ENCODE results near the gene ATP10A. TPM values are rescaled to one million over a fixed set of nuclear protein-coding genes. Genes with fewer than 3 reads are reported as not detected.

ATP10A gene
- total RNA-seq, 1 donor = 9.7 TPM

DNA sequence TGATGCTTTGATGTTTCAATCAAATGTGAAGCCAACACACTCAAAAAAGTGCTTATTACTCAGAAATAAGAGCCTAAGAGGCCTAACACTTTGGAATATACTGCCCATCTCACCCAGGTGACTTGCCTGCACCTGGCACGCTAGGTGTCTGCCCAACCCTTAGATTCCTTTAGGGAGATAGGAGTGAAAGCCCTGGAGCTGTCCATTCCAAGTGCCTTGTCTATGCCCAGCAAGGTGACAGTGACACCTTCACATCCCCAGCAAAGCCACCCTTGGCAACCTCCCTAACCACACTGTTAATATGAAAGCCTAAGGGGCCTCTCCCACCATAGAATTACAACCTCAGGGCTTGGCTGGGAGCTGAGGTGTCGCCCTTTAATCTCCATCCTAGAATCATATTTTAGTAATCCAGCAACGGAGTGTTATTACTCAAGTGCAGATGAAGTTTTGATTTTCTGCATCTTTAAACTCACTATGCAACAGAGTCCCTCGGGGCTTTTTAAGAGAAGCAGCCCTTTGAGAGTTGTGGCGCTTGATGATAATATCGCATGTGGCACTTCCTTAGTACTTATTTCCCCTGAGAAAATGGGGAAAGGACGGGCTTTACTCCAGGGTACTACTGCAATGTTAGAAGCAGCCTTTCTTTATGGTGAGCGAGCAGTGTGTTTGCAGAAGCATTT is 24.8 kb downstream of the ATP10A start:
- DNase-seq (ENCODE audit: low read depth in 2 of 3, low spot score in 2 of 3) = no peak

- DNase-seq (ENCODE audit: low read depth in 2 of 3, low spot score in 2 of 3) = no peak
Observed at GRCh38 chr15:25832158-25832557, 31.0 kb downstream of the ATP10A start.

- DNase-seq (ENCODE audit: low read depth in 2 of 3, low spot score in 2 of 3) = no peak
Observed at GRCh38 chr15:25830844-25831451, 32.2 kb downstream of the ATP10A start.

DNA sequence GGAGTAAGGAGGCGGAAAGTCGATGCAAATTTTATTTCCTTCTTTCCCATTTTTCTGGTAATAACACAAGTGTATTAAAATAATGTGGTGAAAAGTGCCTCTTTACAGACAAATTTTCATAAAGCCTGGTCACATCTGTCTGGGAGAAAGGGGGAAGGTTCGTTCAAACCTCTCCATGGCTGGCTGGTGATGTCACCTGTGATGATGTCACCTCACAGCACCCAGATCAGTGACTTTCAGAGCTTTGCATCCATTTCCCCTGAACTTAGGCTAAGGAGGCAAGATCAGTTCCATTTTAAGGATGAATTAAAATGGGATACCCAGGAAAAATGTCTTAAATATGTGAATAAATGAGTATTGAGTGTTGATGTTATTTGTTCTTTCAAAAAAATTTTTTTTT is 34.1 kb downstream of the ATP10A start:
- DNase-seq (ENCODE audit: low read depth in 2 of 3, low spot score in 2 of 3) = no peak

DNA sequence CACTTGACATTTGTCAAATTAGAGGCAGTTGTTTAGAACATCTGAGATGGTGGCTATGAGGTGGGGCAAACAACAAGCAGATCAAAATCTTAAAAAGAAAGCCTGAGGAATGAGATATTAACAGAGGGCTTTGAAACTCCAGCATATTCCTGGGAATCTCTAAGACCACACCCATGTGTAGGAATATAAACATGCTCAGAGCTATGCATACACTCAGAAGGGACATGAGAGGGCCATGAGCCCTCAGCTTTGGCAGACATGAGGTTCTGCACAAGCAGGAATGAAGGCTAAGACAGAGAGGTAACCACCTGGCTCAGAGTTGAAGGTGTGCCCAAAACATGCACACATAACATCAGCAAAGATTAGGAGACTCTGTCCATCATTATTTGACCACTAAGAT is 37.9 kb downstream of the ATP10A start:
- no peak for DNase-seq (ENCODE audit: low read depth in 2 of 3, low spot score in 2 of 3)

DNA sequence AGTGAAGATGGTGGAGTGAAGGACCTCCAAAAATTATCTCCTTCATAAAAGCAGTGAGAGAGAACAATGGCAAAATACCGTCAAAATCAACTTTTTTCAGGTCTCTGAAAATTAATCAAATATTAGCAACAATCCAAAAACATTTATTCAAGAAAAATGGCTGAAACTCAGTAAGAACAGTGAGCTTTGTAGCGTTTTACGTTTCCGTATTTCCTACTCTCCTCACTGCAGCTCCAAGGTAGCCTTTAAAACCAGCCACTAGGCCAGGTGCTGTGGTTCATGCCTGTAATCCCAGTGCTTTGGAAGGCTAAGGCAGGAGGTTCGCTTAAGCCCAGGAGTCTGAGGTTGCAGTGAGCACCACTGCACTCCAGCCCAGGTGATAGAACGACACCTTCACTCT is 38.5 kb downstream of the ATP10A start:
- DNase-seq (ENCODE audit: low read depth in 2 of 3, low spot score in 2 of 3) = no peak

GRCh38 chr15:25812845-25813244 is 50.3 kb downstream of the ATP10A start:
- no peak for DNase-seq (ENCODE audit: low read depth in 2 of 3, low spot score in 2 of 3)

DNA sequence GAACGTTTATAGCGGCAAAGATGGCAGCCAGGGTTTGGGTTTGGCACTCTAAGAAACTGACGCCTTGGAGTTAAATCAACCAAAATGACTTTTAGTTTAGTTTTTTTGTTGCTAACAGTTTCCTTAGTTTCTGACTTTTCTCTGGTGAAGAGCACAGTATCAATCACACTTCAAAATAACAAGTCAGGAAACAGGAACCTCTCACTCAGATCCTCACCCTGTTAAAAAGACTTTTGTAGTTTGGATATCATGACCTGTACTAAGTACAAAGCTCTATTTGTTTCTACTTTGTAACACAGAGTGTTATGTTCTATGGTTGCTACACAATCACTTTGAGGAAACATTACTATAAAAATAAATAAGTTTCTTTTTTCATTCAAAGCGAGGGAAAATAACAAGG is 51.1 kb downstream of the ATP10A start:
- no peak for DNase-seq (ENCODE audit: low read depth in 2 of 3, low spot score in 2 of 3)

- no peak for DNase-seq (ENCODE audit: low read depth in 2 of 3, low spot score in 2 of 3)
Observed at GRCh38 chr15:25811481-25811906, 51.6 kb downstream of the ATP10A start.

DNA sequence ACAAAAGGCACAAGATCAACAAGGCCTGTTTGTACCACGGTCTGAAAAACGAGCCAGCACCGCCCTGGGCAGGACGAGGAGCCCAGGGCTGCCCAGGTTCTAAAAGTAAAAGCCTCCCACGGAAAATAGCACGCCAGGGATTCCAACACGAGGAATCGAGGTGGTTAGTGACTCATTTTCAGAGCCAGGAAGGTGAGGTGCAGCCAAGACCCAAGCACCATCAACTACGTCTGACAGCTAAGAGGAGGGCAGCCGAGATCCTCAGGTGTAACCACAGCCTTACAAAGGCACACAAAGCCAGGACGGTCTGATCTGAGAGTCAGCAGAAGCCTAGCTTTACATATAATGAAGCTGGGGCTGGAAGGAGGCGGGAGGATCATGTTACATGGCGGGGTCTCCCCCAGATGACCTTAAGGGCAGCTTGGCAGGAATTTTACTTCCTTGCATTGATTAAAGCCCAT is 52.5 kb downstream of the ATP10A start:
- no peak for DNase-seq (ENCODE audit: low read depth in 2 of 3, low spot score in 2 of 3)

DNA sequence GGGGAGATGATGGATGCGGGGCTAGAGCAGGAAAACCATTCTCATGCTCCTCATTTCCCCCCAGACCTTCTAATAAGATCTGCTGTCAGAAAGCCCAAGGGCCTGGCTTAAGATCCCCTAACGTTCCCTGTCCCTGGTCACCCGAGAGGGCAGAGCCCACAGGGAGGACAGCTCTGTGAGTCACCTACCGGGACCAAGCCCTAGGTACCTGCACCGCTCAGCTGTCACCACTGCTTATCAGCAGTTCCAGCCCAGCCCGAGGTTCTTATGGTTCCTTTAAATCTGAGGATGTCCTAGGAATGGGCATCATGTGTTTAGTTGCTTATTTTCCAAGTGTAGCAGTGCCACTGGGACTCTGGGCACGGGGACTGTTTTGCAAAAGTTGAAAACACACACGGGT is 53.0 kb downstream of the ATP10A start:
- DNase-seq (ENCODE audit: low read depth in 2 of 3, low spot score in 2 of 3) = no peak

DNA sequence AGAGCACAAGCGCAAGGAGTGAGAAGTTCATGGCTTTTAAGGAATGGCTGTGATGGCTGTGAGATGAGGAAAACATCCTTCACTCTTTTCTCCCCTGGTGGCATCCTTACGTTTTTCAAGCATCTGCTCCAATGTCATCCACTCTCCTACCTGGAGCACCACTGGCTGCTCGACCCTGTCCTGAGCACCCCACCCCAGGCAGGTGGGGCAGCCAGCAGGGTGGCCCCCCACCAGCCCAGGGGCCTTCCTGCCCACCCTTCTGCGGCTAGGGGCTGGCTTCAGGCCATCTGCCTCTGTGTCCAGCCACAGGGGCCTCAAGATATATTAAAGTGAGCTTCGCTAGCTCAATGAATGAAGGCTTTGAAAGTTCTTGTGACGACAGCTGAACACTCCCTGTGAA is 56.1 kb downstream of the ATP10A start:
- no peak for DNase-seq (ENCODE audit: low read depth in 2 of 3, low spot score in 2 of 3)

DNA sequence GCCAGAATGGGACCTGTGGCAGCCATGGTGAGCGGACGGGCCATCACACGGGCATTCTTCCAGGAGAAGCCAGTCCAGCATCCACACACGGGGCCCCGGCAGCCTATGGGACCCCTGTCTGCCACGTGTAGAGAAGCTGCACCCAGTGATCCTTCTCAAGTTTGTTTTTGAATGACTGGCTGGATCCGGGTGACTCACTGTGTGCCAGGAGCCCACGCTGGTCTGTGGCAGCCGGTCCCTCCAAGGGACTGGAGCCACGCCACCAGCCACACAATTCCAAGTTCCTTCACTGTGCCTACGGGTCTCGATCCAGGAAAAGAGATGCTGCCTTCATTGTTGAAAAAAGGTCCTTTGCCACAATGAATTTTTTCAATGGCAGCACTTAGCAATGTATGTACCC is 58.1 kb downstream of the ATP10A start:
- no peak for DNase-seq (ENCODE audit: low read depth in 2 of 3, low spot score in 2 of 3)

DNA sequence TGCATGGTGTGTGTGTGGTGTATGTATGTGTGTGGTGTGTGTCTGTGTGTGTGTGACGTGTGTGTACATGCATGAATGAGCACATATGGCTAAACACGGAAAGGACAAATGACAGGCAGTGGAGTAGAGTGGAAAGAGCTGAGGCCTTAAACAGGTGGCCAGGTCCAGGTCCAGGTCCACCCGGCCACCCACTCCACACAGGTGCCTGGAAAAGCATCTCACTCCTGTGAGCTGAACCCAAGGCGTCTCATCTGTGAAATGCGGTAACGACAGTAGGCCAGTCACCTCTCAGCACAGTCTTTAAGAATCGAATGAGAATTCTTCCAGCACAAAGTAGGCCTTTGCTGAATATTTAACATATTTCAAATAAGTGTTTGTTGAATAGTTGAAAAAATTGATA is 58.7 kb downstream of the ATP10A start:
- DNase-seq (ENCODE audit: low read depth in 2 of 3, low spot score in 2 of 3) = no peak

DNA sequence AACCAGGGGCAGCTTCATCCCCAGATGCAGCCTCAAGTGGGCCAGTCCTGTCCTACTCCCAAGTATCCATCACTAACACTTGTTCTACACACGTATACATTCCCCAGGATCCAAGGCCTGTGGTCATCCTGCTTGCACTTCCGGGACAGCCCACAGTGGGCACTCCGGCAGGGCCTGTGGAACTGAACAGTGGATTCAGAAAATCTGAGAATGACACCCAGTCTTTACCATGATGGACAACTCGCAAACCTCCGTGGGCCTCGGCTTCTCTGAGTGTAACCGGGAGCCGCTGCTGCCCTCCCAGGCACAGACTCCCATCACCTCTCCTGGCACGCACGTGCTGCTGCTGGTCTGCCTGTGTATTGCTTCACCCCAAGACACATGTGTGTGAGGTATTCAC is 59.6 kb downstream of the ATP10A start:
- no peak for DNase-seq (ENCODE audit: low read depth in 2 of 3, low spot score in 2 of 3)

GRCh38 chr15:25803036-25803435 is 60.1 kb downstream of the ATP10A start:
- no peak for DNase-seq (ENCODE audit: low read depth in 2 of 3, low spot score in 2 of 3)

- DNase-seq (ENCODE audit: low read depth in 2 of 3, low spot score in 2 of 3) = no peak
Observed at GRCh38 chr15:25802285-25802830, 60.8 kb downstream of the ATP10A start.

DNA sequence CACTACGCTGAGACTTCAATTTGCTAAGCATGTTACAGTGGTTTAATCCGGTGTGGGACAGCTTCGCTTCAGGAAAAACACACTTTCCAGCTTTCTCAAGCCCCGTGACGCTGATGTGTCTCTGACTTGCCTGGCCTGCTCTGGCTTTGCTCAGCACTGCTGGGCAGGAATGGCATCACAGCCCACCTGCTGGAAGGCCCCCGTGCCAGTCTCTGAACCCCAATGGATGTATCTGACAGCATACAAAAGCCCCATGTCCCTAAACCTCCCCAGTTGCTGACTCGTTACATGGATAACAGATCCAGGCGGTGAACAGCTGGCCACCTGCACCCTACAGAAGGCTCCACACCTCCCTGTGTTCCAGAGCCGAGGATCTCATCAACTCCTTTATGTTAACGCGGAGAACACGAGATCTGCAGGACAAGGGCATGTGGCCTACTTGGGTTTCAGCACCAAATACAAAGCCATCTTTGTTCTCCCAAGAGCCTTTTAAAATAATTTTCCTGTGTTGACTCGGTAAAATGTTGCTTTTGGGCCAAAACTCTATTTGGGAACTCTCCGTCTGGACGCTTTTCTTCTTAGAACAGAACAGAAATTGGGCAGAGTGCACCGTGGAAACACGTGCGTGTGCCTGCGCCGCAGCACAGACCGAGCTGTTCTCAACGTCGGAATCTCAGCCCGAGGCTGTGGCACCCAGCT is 61.4 kb downstream of the ATP10A start:
- DNase-seq (ENCODE audit: low read depth in 2 of 3, low spot score in 2 of 3) = no peak

DNA sequence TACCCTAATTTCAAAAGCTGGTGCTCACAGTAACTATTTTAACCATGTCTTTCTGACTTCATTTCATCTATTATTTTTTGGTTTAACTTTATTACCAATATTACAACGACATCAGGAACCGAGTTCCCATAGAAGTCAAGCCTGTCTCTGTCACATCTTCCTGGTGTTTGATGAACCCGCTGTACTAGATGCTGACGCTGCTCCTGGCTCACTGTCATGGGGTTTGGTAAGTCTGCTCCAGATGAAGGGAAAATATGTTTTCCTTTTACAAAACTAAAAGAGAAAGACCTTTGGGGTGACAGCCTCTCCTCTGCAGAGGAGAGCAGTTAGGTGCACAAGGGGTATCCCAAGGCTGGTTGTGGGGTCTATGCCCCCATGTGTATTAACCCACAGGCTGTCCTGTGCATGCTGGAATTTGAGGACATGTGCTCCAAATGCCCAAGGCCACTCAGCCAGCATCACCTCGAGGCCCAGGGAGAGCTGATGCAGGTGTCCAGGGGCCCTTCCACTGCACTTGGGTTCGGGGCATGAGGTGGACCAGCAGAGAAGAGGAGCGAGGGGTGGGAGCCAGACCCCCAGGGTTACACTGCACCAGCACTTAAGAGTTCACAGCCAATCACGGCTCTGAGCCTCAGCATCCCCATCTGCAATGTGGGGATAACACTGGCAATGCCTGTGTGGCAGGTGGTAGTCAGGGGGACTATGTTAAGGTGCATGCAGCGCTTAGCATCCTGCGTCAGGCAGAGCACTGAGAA is 62.2 kb downstream of the ATP10A start:
- no peak for DNase-seq (ENCODE audit: low read depth in 2 of 3, low spot score in 2 of 3)

GRCh38 chr15:25799906-25800700 is 63.0 kb downstream of the ATP10A start:
- no peak for DNase-seq (ENCODE audit: low read depth in 2 of 3, low spot score in 2 of 3)

Data from hematopoietic multipotent progenitor cell (in vitro differentiated cells).